Epidermal melanocyte (primary cell): Measurements from ENCODE around the gene NMS.

Source experiments
- DNase-seq: peaks from one replicate; pipeline ENCODE4 v3.0.0; 2011; ENCODE audit warnings: low spot score; ENCODE audit not compliant: insufficient read length

NMS gene

GRCh38 chr2:100484390-100484789 is 14.1 kb downstream of the NMS start:
- no peak for DNase-seq

- DNase-seq = no peak
Observed at GRCh38 chr2:100485396-100485795, 15.1 kb downstream of the NMS start.

- DNase-seq = no peak
Observed at GRCh38 chr2:100494712-100495111, 24.4 kb downstream of the NMS start.

GRCh38 chr2:100502782-100503181 is 32.5 kb downstream of the NMS start:
- no peak for DNase-seq

GRCh38 chr2:100504542-100504941 is 34.3 kb downstream of the NMS start:
- DNase-seq = no peak

- no peak for DNase-seq
Observed at GRCh38 chr2:100509066-100509465, 38.8 kb downstream of the NMS start.

GRCh38 chr2:100513650-100514049 is 43.4 kb downstream of the NMS start:
- no peak for DNase-seq

GRCh38 chr2:100517556-100517955 is 47.3 kb downstream of the NMS start:
- DNase-seq = no peak

- DNase-seq = no peak
Observed at GRCh38 chr2:100518801-100519200, 48.5 kb downstream of the NMS start.

GRCh38 chr2:100520224-100520623 is 49.9 kb downstream of the NMS start:
- DNase-seq = no peak

GRCh38 chr2:100522430-100522829 is 52.1 kb downstream of the NMS start:
- DNase-seq = no peak

- no peak for DNase-seq
Observed at GRCh38 chr2:100524331-100524730, 54.0 kb downstream of the NMS start.

- no peak for DNase-seq
Observed at GRCh38 chr2:100526868-100527267, 56.6 kb downstream of the NMS start.

GRCh38 chr2:100527440-100528015 is 57.2 kb downstream of the NMS start:
- DNase-seq = no peak

- no peak for DNase-seq
Observed at GRCh38 chr2:100529176-100529575, 58.9 kb downstream of the NMS start.

GRCh38 chr2:100529900-100530299 is 59.6 kb downstream of the NMS start:
- DNase-seq = no peak
